PFSK-1 (cell line): ENCODE data around the gene POLA1.

Source experiments
- POLR2AphosphoS5 ChIP-seq: IDR thresholded peaks from 2 replicates; pipeline ENCODE4 v1.6.1; 2012; ENCODE audit warnings: low read depth, mild to moderate bottlenecking, control low read depth, low read length, moderate library complexity
- TAF1 ChIP-seq: IDR thresholded peaks from 2 replicates; pipeline ENCODE4 v1.6.1; 2012; ENCODE audit warnings: low read length, control low read depth, borderline replicate concordance; ENCODE audit not compliant: insufficient read depth

DNA sequence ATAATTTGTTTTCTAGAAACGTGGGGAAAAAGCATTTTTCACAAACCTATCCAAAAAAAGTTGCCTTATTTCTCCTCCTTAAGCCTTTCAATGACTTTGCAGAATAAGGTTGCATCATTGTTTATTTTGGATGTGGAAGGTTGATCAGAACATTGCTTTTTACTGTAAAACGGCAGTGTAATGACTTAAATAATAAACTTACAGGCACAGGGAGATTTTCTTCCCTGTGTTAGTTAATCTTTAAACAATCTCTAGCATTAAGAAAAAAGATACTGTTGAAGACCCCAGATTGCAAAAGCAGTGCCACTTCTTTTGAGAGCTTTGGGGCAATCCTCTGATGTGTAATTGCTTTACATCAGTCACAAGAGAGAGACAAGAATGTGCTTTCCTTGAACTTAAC lies 168.6 kb downstream of the POLA1 start:
- TF ChIP-seq POLR2AphosphoS5 (no peak), TAF1 (no peak)
